Testis (tissue), 3 donors: ENCODE measurements around the gene ST8SIA6. TPM values are rescaled to one million over a fixed set of nuclear protein-coding genes. Genes with fewer than 3 reads are reported as not detected.
"Not testable (repeated sequence)": the region's sequence is repeated elsewhere in the genome, so short reads cannot be mapped to it uniquely, and the experiment has no call there.

Experiments
- DNase-seq: peaks from one replicate; pipeline ENCODE4 v3.0.0-alpha.2; 2019
- H3K27ac ChIP-seq, 2 donors: fragments of 200-600 bp; sonication (generic); one replicate each; pipeline ENCODE4 v1.5.1; 2019
- H3K27me3 ChIP-seq: fragments of 200-600 bp; sonication (generic); one replicate; pipeline ENCODE4 v1.5.1; 2019
- H3K36me3 ChIP-seq: fragments of 200-600 bp; sonication (generic); one replicate; pipeline ENCODE4 v1.5.1; 2017; ENCODE audit warnings: low read depth; ENCODE audit errors: missing control alignments
- H3K4me1 ChIP-seq: fragments of 200-600 bp; sonication (generic); one replicate; pipeline ENCODE4 v1.5.1; 2019
- H3K4me3 ChIP-seq, 2 donors: fragments of 200-600 bp; sonication (generic); one replicate each; pipeline ENCODE4 v1.5.1; 2017 to 2019
- H3K9me3 ChIP-seq: fragments of 200-600 bp; sonication (generic); one replicate; pipeline ENCODE4 v1.5.1; 2017
- CTCF ChIP-seq, 3 experiments: fragments of 450-650 bp in 2 of 3; fragments of 200-600 bp in 1 of 3; sonication (generic) in 1 of 3; IDR thresholded peaks; one replicate each; pipeline ENCODE4 v1.5.1; 2016 to 2019; ENCODE audit warnings: antibody characterized with exemption in 3 of 3, mild to moderate bottlenecking in 2 of 3, moderate library complexity in 1 of 3
- POLR2A ChIP-seq: fragments of 450-650 bp; IDR thresholded peaks from one replicate; pipeline ENCODE4 v1.6.1; 2017; ENCODE audit warnings: antibody characterized with exemption, mild to moderate bottlenecking, moderate library complexity
- WGBS, 2 donors: methylation state at CpG; one replicate each; pipeline ENCODE4 v1.1.5; 2018; 5-methylcytosine and 5-hydroxymethylcytosine counted together
- intact Hi-C: fragments of 100-400 bp; cut with DNase I; formaldehyde crosslinking; loops from one replicate; pipeline ENCODE4 v1.15.1; 2023; ENCODE audit warnings: low total_unique reads
- polyA plus RNA-seq: library from polyadenylated mRNA; stranded (reverse); fragments of 350-450 nt; fragmentation: Illumina TruSeq; extraction: RNeasy Lipid Tissue Mini Kit (QIAGEN cat#74804); gene quantifications from one replicate; pipeline ENCODE4 v1.2.3, GENCODE V29; 2014; ENCODE audit warnings: low read depth, low replicate concordance; ENCODE audit not compliant: insufficient read depth
- total RNA-seq, 2 donors: library from RNA; depleted of rRNA; stranded (reverse); fragments of >200 nt; gene quantifications; one replicate each; pipeline ENCODE4 v1.2.3, GENCODE V29; 2016

ST8SIA6 gene
- total and polyA plus RNA-seq, 3 donors from 2014 or later: 0.84 to 1.6 (median 0.87) TPM

- 50 to 52% methylated on average over 4 of the region's 4 CpGs for WGBS, 2 donors
- no peak overlapping the region for H3K27ac ChIP-seq
- no peaks in the 10 kb centered on the region for H3K9me3 ChIP-seq
- no peak overlapping the region for H3K4me3 ChIP-seq
- H3K27me3 ChIP-seq: no peaks in the 10 kb centered on the region
- H3K36me3 ChIP-seq: no peaks in the 10 kb centered on the region
- H3K4me1 ChIP-seq: no peaks in the 10 kb centered on the region
- no peak for DNase-seq
- TF ChIP-seq CTCF (IDR thresholded peaks at IDR 0.05) (no peak), POLR2A (no peak)
- intact Hi-C loops: no loop called here
Measured at GRCh38 chr10:17326377-17326776, 128.0 kb downstream of the ST8SIA6 start.

- H3K27me3 ChIP-seq, H3K4me3 ChIP-seq, H3K4me1 ChIP-seq, intact Hi-C loops, H3K36me3 ChIP-seq, H3K27ac ChIP-seq, H3K9me3 ChIP-seq, DNase-seq: not testable (repeated sequence)
- WGBS, 2 donors: 91 to 92% methylated on average over 3 of the region's 3 CpGs
Measured at GRCh38 chr10:17321957-17322356, 132.4 kb downstream of the ST8SIA6 start.

DNA sequence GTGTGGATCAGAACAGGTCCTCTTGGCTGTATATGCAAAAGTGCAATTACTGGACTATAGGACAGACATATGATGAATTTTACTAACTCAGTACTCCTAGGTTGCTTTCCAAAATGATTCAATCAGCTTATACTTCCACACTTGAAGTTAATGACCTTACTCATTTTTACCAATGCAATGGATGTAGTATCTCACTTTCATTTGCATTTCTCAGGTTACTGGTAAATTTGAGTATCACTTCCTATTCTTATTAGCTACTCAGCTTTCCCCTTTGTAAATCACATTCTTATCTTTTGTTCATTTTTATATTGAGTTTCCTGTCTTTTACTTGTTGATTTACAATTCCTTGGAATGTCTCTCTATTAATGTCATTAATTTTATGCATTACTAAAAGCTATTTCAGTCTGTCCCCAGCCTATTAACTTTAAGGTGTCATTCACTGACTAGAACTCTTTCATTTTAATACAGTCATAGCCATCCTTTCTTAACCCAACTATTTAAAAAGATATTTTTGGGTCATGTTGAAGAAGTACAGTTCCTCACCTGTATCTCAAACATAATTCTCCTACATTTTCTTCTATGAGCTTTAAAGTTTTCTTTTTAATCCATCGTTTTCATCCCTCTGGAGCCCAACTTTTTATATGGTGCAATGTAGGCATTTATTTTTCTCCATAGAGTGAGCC, 137.8 kb downstream of the ST8SIA6 start:
- H3K9me3 ChIP-seq: no peaks in the 10 kb centered on the region
- H3K27ac ChIP-seq: no peak overlapping the region
- DNase-seq: no peak
- no peak overlapping the region for H3K4me3 ChIP-seq
- intact Hi-C loops: no loop called here
- H3K4me1 ChIP-seq: no peaks in the 10 kb centered on the region
- TF ChIP-seq POLR2A (no peak), CTCF (IDR thresholded peaks at IDR 0.05) (no peak)
- 81% methylated on average over 1 of the region's 1 CpG for WGBS, 2 donors
- H3K27me3 ChIP-seq: no peaks in the 10 kb centered on the region
- H3K36me3 ChIP-seq: no peaks in the 10 kb centered on the region

- TF ChIP-seq CTCF (IDR thresholded peaks at IDR 0.05): no peak
- TF ChIP-seq POLR2A: no peak
- Histone ChIP-seq H3K27me3 (no peaks in the 10 kb centered on the region), H3K27ac (no peak overlapping the region), H3K36me3 (no peaks in the 10 kb centered on the region), H3K9me3 (no peaks in the 10 kb centered on the region), H3K4me1 (no peaks in the 10 kb centered on the region), H3K4me3 (no peak overlapping the region)
- intact Hi-C loops: no loop called here
- DNase-seq: no peak
- WGBS, 2 donors: 70 to 75% methylated on average over 2 of the region's 2 CpGs
Measured at GRCh38 chr10:17309435-17309834, 145.0 kb downstream of the ST8SIA6 start.

GRCh38 chr10:17307123-17307522, 147.3 kb downstream of the ST8SIA6 start:
- WGBS, 2 donors: 71% methylated on average over 3 of the region's 3 CpGs

More at GRCh38 chr10:17307123-17307522, 147.3 kb downstream of the ST8SIA6 start:
- TF ChIP-seq POLR2A: no peak
- no peak for TF ChIP-seq CTCF (IDR thresholded peaks at IDR 0.05)
- intact Hi-C loops: no loop called here
- Histone ChIP-seq H3K27me3 (no peaks in the 10 kb centered on the region), H3K9me3 (no peaks in the 10 kb centered on the region), H3K27ac (no peak overlapping the region), H3K4me3 (no peak overlapping the region), H3K36me3 (no peaks in the 10 kb centered on the region), H3K4me1 (no peaks in the 10 kb centered on the region)
- no peak for DNase-seq
